NCI-H524 (cell line): Measurements from ENCODE around the gene ERN1.

Experiments used
- DNase-seq, 2 experiments: peaks; one replicate each; lab custom pipeline; 2025; lab: John Stamatoyannopoulos, UW

ERN1 gene

DNA sequence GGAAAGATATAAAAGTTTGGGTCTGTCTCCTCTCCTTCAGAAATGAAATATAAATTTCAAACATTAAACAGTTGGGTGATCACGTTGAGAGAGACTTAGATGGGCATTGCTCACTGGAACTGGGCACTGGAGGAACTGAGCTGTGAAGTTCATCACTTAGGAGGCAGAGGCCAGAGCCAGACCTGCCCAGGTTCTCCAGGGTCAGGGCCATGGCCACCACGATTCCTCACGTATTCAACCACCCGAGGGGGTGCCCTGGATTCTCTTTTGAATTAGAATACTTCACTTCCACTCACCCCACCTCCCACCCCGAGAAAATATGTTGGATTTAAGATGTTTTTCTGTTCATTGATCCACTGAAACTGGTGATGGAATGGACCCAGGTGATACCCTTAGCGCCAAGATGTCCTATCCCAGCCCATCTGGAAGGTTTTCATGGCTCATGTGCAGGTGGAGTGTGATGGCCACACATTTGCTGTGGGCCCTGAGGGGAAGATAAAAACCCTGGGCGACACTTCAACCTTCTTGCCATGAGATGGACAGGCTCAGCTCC, 125.7 kb downstream of the ERN1 start:
- no peak for DNase-seq

GRCh38 chr17:64003526-64004121, 126.3 kb downstream of the ERN1 start:
- DNase-seq: no peak

DNA sequence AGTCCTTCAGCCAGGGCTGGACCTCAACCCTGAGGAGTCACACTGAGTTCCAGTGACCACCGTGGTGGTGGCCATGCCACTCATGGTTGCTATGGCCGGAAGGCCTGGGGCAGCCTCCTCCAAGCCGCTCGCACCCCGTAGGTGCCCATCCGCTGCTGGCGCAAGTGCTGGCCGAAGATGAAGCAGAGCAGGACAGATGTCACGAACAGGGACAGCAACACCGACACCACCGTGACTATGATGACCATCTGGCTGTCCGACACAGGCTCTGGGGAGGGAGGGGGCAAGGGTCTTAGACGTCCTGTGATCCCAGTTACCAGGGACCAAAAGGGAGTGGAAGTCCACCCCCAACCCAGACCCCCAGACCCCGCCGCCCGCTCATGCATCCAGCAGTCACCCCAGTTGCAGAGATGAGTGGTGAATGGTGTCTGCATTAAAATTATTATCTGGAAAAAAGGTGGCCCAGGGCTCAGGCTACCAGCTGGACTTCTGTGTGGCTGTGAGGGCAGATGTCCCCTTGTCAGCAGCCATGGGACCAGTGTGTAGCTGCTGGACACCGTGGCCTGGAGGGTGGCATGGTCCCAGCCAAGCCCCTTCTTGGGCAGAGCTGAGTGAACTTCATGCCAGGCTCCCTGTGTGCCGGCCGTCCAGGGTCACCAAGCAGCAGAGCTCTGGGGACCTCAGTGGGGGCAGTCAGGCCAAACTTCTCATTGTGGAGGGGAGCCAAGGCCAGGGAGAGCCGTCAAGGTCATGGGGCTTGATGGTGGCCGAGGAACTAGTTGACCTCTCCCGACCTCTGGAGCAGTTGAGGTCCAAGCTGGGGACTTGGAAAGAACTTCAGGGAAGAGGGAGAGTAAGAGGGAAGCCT, 127.1 kb downstream of the ERN1 start:
- DNase-seq: no peak

DNA sequence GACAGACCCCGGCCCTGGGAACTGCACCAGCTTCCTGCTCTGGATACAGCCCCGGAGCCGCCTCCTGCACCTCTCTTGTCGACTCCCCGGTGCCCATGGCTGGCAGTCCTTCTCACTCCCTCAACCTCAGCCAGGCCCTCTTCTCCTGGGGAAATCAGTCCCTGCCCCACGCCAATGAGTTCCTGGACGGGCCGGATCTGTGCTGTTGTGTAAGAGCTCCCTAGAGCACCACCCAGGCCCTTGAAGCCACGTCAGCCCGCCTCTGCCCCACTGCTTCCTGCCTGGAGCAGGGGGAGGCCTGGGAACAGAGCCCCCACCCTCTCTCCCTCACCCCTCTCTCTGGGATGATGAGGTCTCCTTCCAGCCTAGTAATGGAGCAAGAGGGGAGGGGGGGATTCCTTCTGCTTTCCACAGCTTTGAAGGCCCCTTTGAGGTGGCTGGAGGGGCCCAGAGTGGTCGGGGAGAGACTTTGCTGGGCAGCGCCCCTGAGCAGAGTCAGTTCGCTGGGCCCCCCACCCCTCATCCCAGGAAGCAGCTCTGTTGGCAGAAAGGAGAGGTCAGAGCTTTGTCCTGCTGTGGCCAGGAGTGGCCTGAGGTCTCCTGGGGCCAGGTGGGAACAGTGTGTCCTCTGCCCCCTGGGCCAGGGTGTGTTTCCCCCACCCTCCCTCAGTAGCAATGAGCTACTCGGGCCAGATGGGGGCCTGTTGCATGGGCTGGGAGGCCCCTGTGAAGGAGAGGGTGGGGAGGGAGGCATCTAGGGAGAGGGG, 128.0 kb downstream of the ERN1 start:
- DNase-seq: no peak

GRCh38 chr17:64001091-64001579, 128.8 kb downstream of the ERN1 start:
- DNase-seq: no peak

GRCh38 chr17:63999680-64000531, 130.0 kb downstream of the ERN1 start:
- DNase-seq: no peak

GRCh38 chr17:63998721-63999679, 130.9 kb downstream of the ERN1 start:
- no peak for DNase-seq

- DNase-seq: peak; percentile 59 to 79
These were observed 131.8 kb downstream of the ERN1 start, which contains the start of gene PRR29 for GRCh38 chr17:63998050-63998720. PRR29 (plus strand) TSS chr17:63998351; CDS start chr17:63998365, 14 bp downstream.

GRCh38 chr17:63997341-63998048, 132.4 kb downstream of the ERN1 start:
- no peak for DNase-seq

- no peak for DNase-seq
These were observed 133.3 kb downstream of the ERN1 start for GRCh38 chr17:63996430-63997182.

- no peak for DNase-seq
These were observed 134.3 kb downstream of the ERN1 start for GRCh38 chr17:63995626-63996025.

DNA sequence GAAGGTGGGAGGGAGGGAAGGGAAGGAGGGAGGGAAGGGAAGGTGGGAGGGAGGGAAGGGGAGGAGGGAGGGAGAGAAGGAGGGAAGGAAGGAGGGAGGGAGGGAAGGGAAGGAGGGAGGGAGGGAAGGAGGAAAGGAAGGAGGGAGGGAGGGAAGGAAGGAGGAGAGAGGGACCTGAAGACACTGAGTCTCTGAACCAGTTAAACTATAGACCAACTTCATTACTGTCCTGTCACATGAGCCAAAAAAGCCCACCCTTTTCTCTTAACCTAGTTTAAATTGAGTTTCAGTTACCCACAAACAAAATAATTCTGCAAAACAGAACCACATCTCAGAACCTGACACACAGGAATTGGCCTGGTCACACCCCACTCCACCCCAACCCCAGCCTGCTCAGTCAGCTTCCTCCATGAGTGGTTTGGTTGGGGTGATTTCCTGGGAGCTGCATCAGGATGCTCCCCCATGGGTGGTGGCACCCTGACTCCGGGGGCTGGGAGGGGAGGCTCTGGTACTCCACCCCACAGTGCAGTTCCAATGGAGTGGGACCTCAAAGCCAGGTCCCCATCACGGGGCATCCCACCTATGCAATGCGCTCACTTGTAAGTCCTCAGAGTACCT, 136.5 kb downstream of the ERN1 start:
- DNase-seq: no peak

- no peak for DNase-seq
These were observed 138.3 kb downstream of the ERN1 start for GRCh38 chr17:63991611-63992010.

- DNase-seq: no peak
These were observed 140.2 kb downstream of the ERN1 start for GRCh38 chr17:63989622-63990345.
